Mesenchymal stem cell (in vitro differentiated cells and primary cell): ENCODE measurements around the gene RASD1.

Experiments
- DNase-seq: peaks from one replicate; pipeline ENCODE4 v3.0.0-alpha.2; 2013
- H2AFZ ChIP-seq: one replicate; pipeline ENCODE4 v1.6.1; 2013; ENCODE audit warnings: low read depth, mild to moderate bottlenecking, control low read depth, inconsistent platforms, low read length, moderate library complexity
- H2AK5ac ChIP-seq: 2 replicates; pipeline ENCODE4 v1.6.1; 2013; ENCODE audit warnings: low read length, moderate library complexity, mild to moderate bottlenecking, inconsistent platforms; ENCODE audit not compliant: severe bottlenecking
- H2BK120ac ChIP-seq: one replicate; pipeline ENCODE4 v1.6.1; 2013; ENCODE audit warnings: low read depth, mild to moderate bottlenecking, inconsistent platforms, low read length, moderate library complexity
- H2BK12ac ChIP-seq, 2 experiments: one replicate each; pipeline ENCODE4 v1.6.1; 2013; ENCODE audit warnings: inconsistent platforms in 2 of 2, low read length in 2 of 2, mild to moderate bottlenecking in 2 of 2, moderate library complexity in 2 of 2, control low read depth in 1 of 2
- H2BK15ac ChIP-seq: one replicate; pipeline ENCODE4 v1.6.1; 2013; ENCODE audit warnings: mild to moderate bottlenecking, low read depth, inconsistent platforms; ENCODE audit not compliant: poor library complexity, severe bottlenecking
- H2BK5ac ChIP-seq: 2 replicates; pipeline ENCODE4 v1.6.1; 2013; ENCODE audit warnings: low read depth, mild to moderate bottlenecking, low read length, control low read depth, inconsistent platforms; ENCODE audit not compliant: poor library complexity, severe bottlenecking
- H3K14ac ChIP-seq, 2 experiments: one replicate each; pipeline ENCODE4 v1.6.1; 2013; ENCODE audit warnings: inconsistent platforms in 2 of 2, low read length in 2 of 2, control low read depth in 1 of 2, mild to moderate bottlenecking in 1 of 2, moderate library complexity in 1 of 2
- H3K18ac ChIP-seq, 2 experiments: one replicate each; pipeline ENCODE4 v1.6.1; 2013; ENCODE audit warnings: inconsistent platforms in 2 of 2, low read length in 2 of 2, control low read depth in 1 of 2, low read depth in 1 of 2, mild to moderate bottlenecking in 1 of 2
- H3K23ac ChIP-seq, 2 experiments: one replicate each; pipeline ENCODE4 v1.6.1; 2013; ENCODE audit warnings: inconsistent platforms in 2 of 2, low read length in 2 of 2, mild to moderate bottlenecking in 2 of 2, moderate library complexity in 2 of 2, control low read depth in 1 of 2
- H3K27ac ChIP-seq: 2 replicates; pipeline ENCODE4 v1.5.1; 2013; ENCODE audit warnings: mild to moderate bottlenecking, moderate library complexity, low read length, control low read depth, inconsistent platforms; ENCODE audit not compliant: poor library complexity, severe bottlenecking
- H3K27me3 ChIP-seq, 2 experiments: 2 replicates each; pipeline versions ENCODE4 v1.6.1 to v1.7.0; 2013; ENCODE audit warnings: low read length in 2 of 2, mild to moderate bottlenecking in 2 of 2, moderate library complexity in 2 of 2, control low read depth in 1 of 2, inconsistent platforms in 1 of 2; ENCODE audit not compliant: control insufficient read depth in 1 of 2, insufficient read depth in 1 of 2
- H3K36me3 ChIP-seq, 2 experiments: 2 replicates each; pipeline versions ENCODE4 v1.6.1 to v1.7.0; 2013; ENCODE audit warnings: low read length in 2 of 2, control low read depth in 1 of 2, inconsistent platforms in 1 of 2, low read depth in 1 of 2, mild to moderate bottlenecking in 1 of 2; ENCODE audit not compliant: insufficient read depth in 2 of 2, control insufficient read depth in 1 of 2
- H3K4ac ChIP-seq, 2 experiments: one replicate each; pipeline ENCODE4 v1.6.1; 2013; ENCODE audit warnings: inconsistent platforms in 2 of 2, low read length in 2 of 2, mild to moderate bottlenecking in 2 of 2, moderate library complexity in 2 of 2, control low read depth in 1 of 2, low read depth in 1 of 2
- H3K4me1 ChIP-seq: 2 replicates; pipeline ENCODE4 v1.6.1; 2013; ENCODE audit warnings: low read depth, low read length, control low read depth; ENCODE audit not compliant: control insufficient read depth, insufficient read depth
- H3K4me2 ChIP-seq: 2 replicates; pipeline ENCODE4 v1.6.1; 2013; ENCODE audit warnings: low read length, mild to moderate bottlenecking, inconsistent platforms; ENCODE audit not compliant: poor library complexity, severe bottlenecking
- H3K4me3 ChIP-seq, 2 experiments: 2 replicates each; pipeline versions ENCODE4 v1.5.1 to v1.7.0; 2013; ENCODE audit warnings: low read length in 2 of 2, mild to moderate bottlenecking in 2 of 2, control low read depth in 1 of 2, low read depth in 1 of 2; ENCODE audit not compliant: insufficient read depth in 1 of 2
- H3K79me1 ChIP-seq: replicated peaks from 2 replicates; pipeline ENCODE4 v1.6.1; 2013; ENCODE audit warnings: mild to moderate bottlenecking, control low read depth, low read length, inconsistent platforms; ENCODE audit not compliant: poor library complexity, severe bottlenecking
- H3K9ac ChIP-seq: 2 replicates; pipeline ENCODE4 v1.7.0; 2013; ENCODE audit warnings: mild to moderate bottlenecking, low read length, moderate library complexity
- H3K9me3 ChIP-seq: 2 replicates; pipeline ENCODE4 v1.7.0; 2013; ENCODE audit warnings: mild to moderate bottlenecking, low read length; ENCODE audit not compliant: control insufficient read depth
- H4K8ac ChIP-seq: one replicate; pipeline ENCODE4 v1.6.1; 2013; ENCODE audit warnings: inconsistent platforms, mild to moderate bottlenecking, low read length, moderate library complexity
- H4K91ac ChIP-seq: one replicate; pipeline ENCODE4 v1.6.1; 2013; ENCODE audit warnings: mild to moderate bottlenecking, low read length, inconsistent platforms
- WGBS: methylation state at CpG from one replicate; pipeline ENCODE4 v1.1.7; 2013; ENCODE audit warnings: mixed read lengths; 5-methylcytosine and 5-hydroxymethylcytosine counted together

Gene RASD1

GRCh38 chr17:17499402-17500145 lies 3.4 kb upstream of the RASD1 start:
- no peak overlapping the region for H2BK12ac ChIP-seq
- no peak overlapping the region for H2AK5ac ChIP-seq
- no peak for DNase-seq
- H3K36me3 ChIP-seq, result no peaks in the 10 kb centered on the region
- no peak overlapping the region for H2BK15ac ChIP-seq
- 84% methylated on average over 17 of the region's 17 CpGs for WGBS
- H4K8ac ChIP-seq, result peak overlapping the region; percentile 24
- H3K4ac ChIP-seq, result no peak overlapping the region
- H3K14ac ChIP-seq, result no peak overlapping the region
- no peak overlapping the region for H3K4me2 ChIP-seq
- H3K27ac ChIP-seq, result no peak overlapping the region
- no peaks in the 10 kb centered on the region for H3K9me3 ChIP-seq
- H3K4me3 ChIP-seq, result no peak overlapping the region
- no peak overlapping the region for H3K18ac ChIP-seq
- H3K27me3 ChIP-seq, result peaks cover 16 to 59% of the 10 kb centered on the region in 2 experiments
- no peak overlapping the region for H3K9ac ChIP-seq
- no peak overlapping the region for H2BK5ac ChIP-seq
- no peak overlapping the region for H2AFZ ChIP-seq
- H2BK120ac ChIP-seq, result no peak overlapping the region
- H3K79me1 ChIP-seq, result no peaks in the 10 kb centered on the region
- H4K91ac ChIP-seq, result no peak overlapping the region
- H3K4me1 ChIP-seq, result peaks cover 19% of the 10 kb centered on the region
- H3K23ac ChIP-seq, result no peak overlapping the region

GRCh38 chr17:17498606-17499301 lies 2.6 kb upstream of the RASD1 start:
- H3K9ac ChIP-seq, result no peak overlapping the region

GRCh38 chr17:17497845-17498520 lies 1.8 kb upstream of the RASD1 start:
- no peak overlapping the region for H2BK5ac ChIP-seq
- no peak overlapping the region for H3K4me3 ChIP-seq
- no peak overlapping the region for H2AK5ac ChIP-seq
- H3K27me3 ChIP-seq, result peaks cover 14 to 56% of the 10 kb centered on the region in 2 experiments
- no peak overlapping the region for H2BK120ac ChIP-seq
- H2BK12ac ChIP-seq, result no peak overlapping the region
- H3K23ac ChIP-seq, result no peak overlapping the region
- H3K14ac ChIP-seq, result no peak overlapping the region
- 93% methylated on average over 10 of the region's 10 CpGs for WGBS
- H3K36me3 ChIP-seq, result peaks cover under 1 to 2% of the 10 kb centered on the region in 2 experiments
- no peak overlapping the region for H4K8ac ChIP-seq
- H3K4me2 ChIP-seq, result no peak overlapping the region
- H2AFZ ChIP-seq, result no peak overlapping the region
- no peak for DNase-seq
- H2BK15ac ChIP-seq, result no peak overlapping the region
- no peak overlapping the region for H3K4ac ChIP-seq
- no peaks in the 10 kb centered on the region for H3K79me1 ChIP-seq
- no peaks in the 10 kb centered on the region for H3K9me3 ChIP-seq
- no peak overlapping the region for H4K91ac ChIP-seq
- no peak overlapping the region for H3K27ac ChIP-seq
- peaks cover 20% of the 10 kb centered on the region for H3K4me1 ChIP-seq
- H3K18ac ChIP-seq, result no peak overlapping the region
- H3K9ac ChIP-seq, result no peak overlapping the region

More at GRCh38 chr17:17498606-17499301, 2.6 kb upstream of the RASD1 start:
- H3K4ac ChIP-seq, result no peak overlapping the region
- no peak overlapping the region for H3K4me3 ChIP-seq
- no peak overlapping the region for H4K91ac ChIP-seq
- no peak overlapping the region for H2BK12ac ChIP-seq
- H2AFZ ChIP-seq, result no peak overlapping the region
- peaks cover 20% of the 10 kb centered on the region for H3K4me1 ChIP-seq
- H4K8ac ChIP-seq, result no peak overlapping the region
- no peak overlapping the region for H3K27ac ChIP-seq
- H2BK120ac ChIP-seq, result no peak overlapping the region
- WGBS, result 88% methylated on average over 14 of the region's 16 CpGs
- H3K23ac ChIP-seq, result no peak overlapping the region
- no peak overlapping the region for H3K18ac ChIP-seq
- H3K9me3 ChIP-seq, result no peaks in the 10 kb centered on the region
- H3K14ac ChIP-seq, result no peak overlapping the region
- DNase-seq, result no peak
- no peaks in the 10 kb centered on the region for H3K36me3 ChIP-seq
- H3K4me2 ChIP-seq, result no peak overlapping the region
- H2AK5ac ChIP-seq, result no peak overlapping the region
- no peak overlapping the region for H2BK15ac ChIP-seq
- H3K79me1 ChIP-seq, result no peaks in the 10 kb centered on the region
- H3K27me3 ChIP-seq, result peaks cover 14 to 59% of the 10 kb centered on the region in 2 experiments
- no peak overlapping the region for H2BK5ac ChIP-seq
